Camera-type eye (tissue), 1 donor: ENCODE data around the gene ZER1. TPM values are rescaled to one million over a fixed set of nuclear protein-coding genes. Genes with fewer than 3 reads are reported as not detected.

ENCODE experiments used
- total RNA-seq: library from RNA; depleted of rRNA; stranded (reverse); fragments of >200 nt; gene quantifications from one replicate; pipeline ENCODE4 v1.2.3, GENCODE V29; 2014

ZER1 gene
- 52.0 TPM for total RNA-seq

DNA sequence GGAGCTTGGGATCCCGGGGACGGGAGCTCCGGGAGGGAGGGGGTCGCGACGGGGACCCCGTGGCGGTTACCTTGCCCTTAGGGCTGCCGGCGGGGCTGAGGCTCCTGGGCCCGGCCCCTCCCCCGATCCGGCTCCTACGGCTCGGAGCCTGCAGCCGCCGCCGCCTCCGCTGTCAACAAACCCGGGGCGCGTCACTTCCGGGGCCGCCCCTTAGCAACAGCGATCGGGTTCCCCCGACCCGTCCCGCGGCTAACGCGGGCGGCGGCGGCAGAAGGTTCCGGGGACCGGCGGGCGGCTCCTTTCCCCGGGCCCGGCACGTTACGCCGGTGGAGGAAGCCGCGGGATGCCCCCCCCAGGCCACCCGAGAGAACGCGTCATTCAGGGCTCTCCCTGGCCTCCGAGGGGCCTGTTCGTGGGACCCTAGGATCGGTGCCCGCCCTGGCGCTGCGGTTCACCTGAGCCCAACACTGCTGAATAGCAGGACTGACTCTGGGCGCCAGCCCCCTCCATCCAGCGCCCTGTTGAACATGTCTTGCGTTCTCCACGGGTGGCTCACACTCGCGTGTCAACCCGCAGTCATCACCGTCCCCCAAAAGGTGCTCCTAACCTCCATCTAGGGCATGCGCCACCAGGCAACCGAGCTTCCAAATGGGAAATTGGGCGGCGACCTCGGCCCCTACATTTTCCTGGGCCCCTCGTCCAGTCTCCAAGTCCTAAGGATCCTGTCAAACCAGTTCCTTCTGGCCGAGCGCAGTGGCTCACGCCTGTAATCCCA lies at the start of gene ZER1:
TSS of gene ZER1 (minus strand) at position 183 of the 775 bp plus-strand sequence. CDS start 16,362 bp downstream, outside the sequence.

DNA sequence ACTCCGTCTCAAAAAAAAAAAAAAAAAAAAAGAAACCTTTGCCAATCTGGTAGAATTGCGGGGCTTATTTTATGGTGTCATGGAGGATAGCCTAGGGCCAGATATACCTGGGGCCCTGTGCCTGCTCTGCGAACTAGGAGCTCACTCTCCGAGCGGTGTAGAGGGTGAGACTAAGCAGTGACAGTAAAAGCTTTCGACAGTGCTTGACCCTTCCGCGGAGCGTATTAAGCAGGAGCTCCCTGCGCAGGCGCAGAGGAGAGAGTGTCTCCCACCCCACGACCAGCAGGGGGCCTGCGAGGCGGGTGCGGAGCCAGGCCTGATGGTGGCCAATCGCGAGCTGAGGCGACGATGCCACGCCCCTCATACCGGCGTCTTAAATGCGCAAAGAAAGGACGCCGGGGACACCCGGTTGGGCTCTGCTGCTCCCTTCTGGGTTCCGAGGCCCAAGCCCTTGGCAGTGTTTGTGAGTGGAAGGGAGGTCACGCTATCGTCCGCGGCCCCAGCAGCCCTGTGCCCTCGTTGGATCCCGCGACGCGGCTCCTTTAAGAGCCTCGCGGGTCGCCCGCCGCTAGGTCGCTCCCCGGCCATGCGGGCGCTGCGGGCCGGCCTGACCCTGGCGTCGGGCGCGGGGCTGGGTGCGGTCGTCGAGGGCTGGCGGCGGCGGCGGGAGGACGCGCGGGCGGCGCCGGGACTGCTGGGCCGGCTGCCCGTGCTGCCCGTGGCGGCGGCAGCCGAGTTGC lies 46.5 kb upstream of the ZER1 start, which contains the start of gene ENDOG:
TSS of gene ENDOG (plus strand) at position 402 of the 740 bp plus-strand sequence. CDS start at position 587, 185 bp downstream.

DNA sequence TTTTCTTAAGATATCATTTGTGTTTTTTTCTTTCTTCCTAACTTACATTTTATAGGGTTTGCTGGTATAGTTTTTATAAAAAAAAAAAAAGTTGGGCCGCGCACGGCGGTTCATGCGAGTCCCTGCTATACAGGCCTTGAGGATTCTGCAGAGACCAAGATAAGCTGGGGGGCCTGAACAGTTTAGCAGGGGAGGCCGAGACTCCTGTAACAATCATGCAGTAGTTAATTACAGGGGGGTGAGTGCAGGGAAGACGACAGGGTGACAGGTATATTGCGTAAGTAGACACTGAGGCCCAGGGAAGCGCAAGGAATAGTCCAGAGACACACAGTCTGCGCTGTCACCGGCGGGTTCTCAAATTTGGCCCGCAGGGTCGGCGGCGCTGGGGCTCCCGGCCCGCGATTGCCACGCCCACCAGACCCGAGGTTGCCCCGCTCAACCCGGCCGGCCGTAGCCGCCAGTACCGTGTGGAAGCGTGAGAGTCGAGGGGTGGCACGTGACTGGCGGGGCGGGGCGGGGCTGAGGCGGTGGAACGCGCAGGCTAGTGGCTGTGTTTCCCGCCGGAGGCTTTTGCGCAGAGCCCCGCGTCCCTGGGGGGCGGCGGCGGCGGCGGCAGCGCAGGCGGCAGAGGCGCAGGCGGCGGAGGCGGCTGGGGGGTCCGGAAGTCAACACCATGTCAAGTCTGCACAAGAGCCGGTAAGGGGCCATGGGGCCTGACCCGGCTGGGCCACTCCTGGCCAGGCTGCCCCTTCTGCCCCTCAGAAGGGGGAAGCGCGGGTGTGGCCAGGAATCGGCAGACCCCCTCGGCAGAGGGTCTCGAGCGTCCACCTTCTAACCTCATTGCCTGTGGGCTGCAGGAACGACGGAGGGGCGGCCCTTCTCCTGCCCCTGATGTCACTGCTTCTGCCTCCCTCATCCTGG lies 15.2 kb upstream of the ZER1 start, which contains the start of gene TBC1D13:
TSS of gene TBC1D13 (plus strand) at position 573 of the 921 bp plus-strand sequence. CDS start at position 674, 101 bp downstream.

GRCh38 chr9:128723866-128724743 lies 47.6 kb downstream of the ZER1 start, which contains the start of gene ZDHHC12:
TSS of gene ZDHHC12 (minus strand) at chr9:128724127. CDS start at chr9:128724093, 34 bp downstream.

GRCh38 chr9:128702445-128702948 lies 69.2 kb downstream of the ZER1 start, which contains the start of gene PKN3:
TSS of gene PKN3 (plus strand) at chr9:128702503. CDS start at chr9:128702916, 413 bp downstream.

GRCh38 chr9:128688501-128689292 lies 83.0 kb downstream of the ZER1 start, which contains the start of gene SET:
TSS of gene SET (plus strand) at chr9:128689222. CDS start at chr9:128689583, 361 bp downstream.

Other genes with a start within 250 kb of the ZER1 start
- gene SPTAN1, start 219.3 kb downstream of the ZER1 start, total RNA-seq: 528 TPM
- gene DYNC2I2, start 115.1 kb downstream of the ZER1 start, total RNA-seq: 43.9 TPM
- gene SET, start 82.7 kb downstream of the ZER1 start, total RNA-seq: 355 TPM
- 8.7 TPM for gene PKN3, start 69.4 kb downstream of the ZER1 start, total RNA-seq
- gene ZDHHC12, start 47.8 kb downstream of the ZER1 start, total RNA-seq: 10.9 TPM
- 16.0 TPM for gene TBC1D13, start 15.3 kb upstream of the ZER1 start, total RNA-seq
- gene ENDOG, start 46.6 kb upstream of the ZER1 start, total RNA-seq: 15.3 TPM
- gene SPOUT1, start 57.9 kb upstream of the ZER1 start, total RNA-seq: 28.3 TPM
- 13.0 TPM for gene KYAT1, start 110.0 kb upstream of the ZER1 start, total RNA-seq
- gene LRRC8A, start 110.2 kb upstream of the ZER1 start, total RNA-seq: 36.3 TPM
- 19.4 TPM for gene PHYHD1, start 149.1 kb upstream of the ZER1 start, total RNA-seq
- 14.2 TPM for gene DOLK, start 175.7 kb upstream of the ZER1 start, total RNA-seq
- gene NUP188, start 175.8 kb upstream of the ZER1 start, total RNA-seq: 92.9 TPM